Caki2 (cell line): ENCODE measurements around the gene COL7A1. TPM values are rescaled to one million over a fixed set of nuclear protein-coding genes. Genes with fewer than 3 reads are reported as not detected.

Source experiments
- DNase-seq: peaks from one replicate; pipeline ENCODE4 v3.0.0-alpha.2; 2015; ENCODE audit warnings: low read depth
- in situ Hi-C: cut with HindIII; loops from 2 replicates; pipeline ENCODE4 v1.10.0; 2016; ENCODE audit warnings: low sequenced_read_pairs, low pct_unique_long_range_greater_than_20kb, mixed read lengths
- total RNA-seq: library from RNA; depleted of rRNA; stranded (reverse); fragments of >200 nt; shearing (Covaris generic); gene quantifications from 2 replicates; pipeline ENCODE4 v1.2.3, GENCODE V29; 2014; ENCODE audit warnings: low replicate concordance

Gene COL7A1
- total RNA-seq, 1 experiment from 2014 or later, result 84.9 TPM

GRCh38 chr3:48569400-48569799 is 25.7 kb downstream of the COL7A1 start:
- in situ Hi-C loops, result no loop called here
- no peak for DNase-seq

DNA sequence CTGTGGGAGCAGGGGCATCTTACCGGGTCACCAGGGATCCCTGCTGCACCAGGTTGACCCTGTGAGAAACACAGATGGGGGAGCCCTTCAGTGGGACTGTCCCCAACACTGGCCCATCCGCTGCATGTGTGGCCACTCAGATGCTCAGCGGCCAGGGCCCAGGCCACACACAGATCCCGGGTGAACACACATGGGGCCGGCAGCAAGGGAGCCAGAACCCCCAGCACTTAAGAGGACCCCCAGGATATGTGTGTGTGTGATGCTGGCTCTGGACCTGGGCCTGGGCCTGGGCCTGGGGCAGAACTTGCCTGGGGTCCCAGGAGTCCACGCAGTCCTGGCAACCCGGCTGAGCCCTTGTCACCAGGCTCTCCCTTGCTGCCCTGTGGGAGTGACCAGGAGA is 26.7 kb downstream of the COL7A1 start:
- in situ Hi-C loops, result no loop called here

DNA sequence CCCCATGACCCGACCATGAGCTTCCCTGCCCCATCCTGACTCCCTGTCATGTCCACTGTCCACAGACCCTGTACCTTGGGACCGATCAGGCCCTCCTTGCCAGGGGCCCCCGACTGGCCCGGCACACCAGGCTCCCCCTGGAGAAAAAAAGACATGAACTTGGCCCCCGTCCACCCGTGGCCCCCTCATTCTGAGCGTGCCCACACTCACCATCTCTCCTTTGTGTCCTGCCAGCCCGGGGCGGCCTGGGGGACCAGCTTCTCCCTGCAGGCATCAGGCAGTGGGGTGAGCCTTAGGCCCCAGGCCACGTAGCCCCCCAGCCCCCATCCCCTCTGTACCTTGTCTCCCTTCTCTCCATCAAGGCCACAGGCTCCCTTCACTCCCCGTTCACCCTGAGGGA is 27.6 kb downstream of the COL7A1 start:
- DNase-seq, result no peak
- in situ Hi-C loops, result no loop called here

More for the DNA sequence above, 26.7 kb downstream of the COL7A1 start:
- DNase-seq, result no peak

- no peak for DNase-seq
- in situ Hi-C loops, result no loop called here
Measured at GRCh38 chr3:48567090-48567489, 28.0 kb downstream of the COL7A1 start.

DNA sequence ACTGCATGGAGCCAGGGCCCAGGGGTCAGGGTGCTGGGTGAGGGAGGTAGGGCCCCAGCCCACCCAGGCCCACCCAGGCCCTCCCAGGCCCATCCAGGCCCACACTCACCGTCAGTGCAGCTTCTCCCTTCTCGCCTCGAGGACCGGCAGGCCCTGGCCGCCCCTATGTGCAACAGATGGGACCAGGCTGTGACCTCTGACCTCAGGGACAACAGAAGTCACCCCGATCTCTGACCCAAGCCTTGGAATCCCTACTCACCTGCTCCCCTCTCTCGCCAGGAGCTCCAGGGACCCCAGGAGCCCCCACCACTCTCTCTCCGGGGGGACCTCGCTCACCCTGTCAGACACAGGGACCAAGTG is 28.7 kb downstream of the COL7A1 start:
- DNase-seq, result no peak
- in situ Hi-C loops, result no loop called here

DNA sequence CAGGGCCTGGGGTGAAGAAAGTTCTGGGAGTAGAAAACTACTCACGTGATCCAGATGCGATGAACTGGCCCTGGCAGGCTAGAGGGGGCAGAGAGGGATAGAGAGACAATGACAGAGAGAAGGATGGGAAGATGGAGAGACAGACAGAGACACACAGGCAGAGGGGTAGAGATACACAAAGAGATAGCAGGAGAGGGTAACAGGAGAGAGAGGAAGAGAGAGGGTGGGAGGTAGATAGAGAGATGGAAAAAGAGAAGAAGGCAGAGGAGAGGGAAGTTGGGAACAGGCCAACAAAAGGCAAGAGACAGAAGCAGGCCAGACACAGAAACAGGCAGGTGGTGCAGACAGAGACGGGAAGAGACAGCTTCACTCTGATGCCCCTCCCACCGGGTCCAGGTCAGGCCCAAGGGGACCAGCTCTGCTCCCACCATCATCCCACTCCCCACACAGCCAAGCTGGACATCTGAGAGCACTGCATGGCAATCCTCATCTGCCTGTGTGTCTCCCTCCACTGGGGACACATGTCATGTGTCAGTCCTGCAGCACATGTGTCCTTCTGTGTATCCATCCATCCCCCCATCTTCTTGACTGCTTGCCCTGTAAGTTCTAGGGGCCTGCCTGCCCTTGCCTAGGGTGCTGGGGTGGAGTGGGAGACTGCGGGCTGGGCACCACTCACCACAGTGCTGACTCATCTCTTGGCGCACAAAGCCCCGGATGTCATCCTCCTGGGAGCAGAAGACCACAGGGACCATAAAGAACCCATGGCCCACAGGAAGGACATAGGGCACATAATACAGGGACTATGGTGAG is 29.3 kb downstream of the COL7A1 start:
- no peak for DNase-seq
- in situ Hi-C loops, result no loop called here

- in situ Hi-C loops, result no loop called here
- DNase-seq, result no peak
Measured at GRCh38 chr3:48565186-48565585, 29.9 kb downstream of the COL7A1 start.

DNA sequence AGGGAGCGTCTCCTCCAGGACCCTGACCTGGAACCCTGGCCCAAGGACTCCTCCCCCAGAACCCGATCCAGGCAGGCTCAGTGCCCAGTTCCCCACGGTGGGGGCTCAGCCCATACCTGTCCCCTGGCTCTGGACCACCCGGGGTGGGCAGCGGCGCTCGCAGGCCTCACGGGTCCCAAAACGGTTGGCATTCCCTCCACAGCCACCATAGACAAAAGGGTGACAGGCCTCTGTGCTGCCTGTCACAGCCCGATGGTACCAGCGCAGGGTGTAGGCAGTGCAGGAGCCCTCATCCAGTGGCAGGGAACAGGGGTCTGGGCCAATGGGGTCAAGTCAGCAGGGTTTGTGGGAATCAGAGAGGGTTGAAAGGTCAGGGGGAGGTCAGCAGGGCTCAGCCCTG is 30.5 kb downstream of the COL7A1 start:
- DNase-seq, result no peak
- in situ Hi-C loops, result no loop called here

DNA sequence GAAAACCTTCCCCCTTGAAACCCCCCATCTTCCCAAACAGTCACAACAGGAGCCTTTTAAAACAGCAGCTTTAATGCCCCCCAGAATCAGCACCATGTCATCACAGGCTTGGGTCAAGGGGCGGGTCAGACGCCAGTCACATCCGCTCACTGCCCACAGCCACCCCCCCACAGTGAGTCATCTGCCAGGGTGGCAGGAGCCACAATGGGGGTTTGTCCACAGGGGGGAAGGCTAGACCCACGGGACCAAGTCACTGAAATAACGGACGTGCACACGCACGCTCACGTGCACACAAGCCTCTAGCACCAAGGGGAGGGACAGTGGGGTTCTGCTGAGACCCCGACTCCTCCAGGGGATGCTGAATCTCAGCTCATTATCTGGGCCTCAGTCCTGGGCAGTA is 31.1 kb downstream of the COL7A1 start:
- DNase-seq, result peak; percentile 66
- in situ Hi-C loops, result no loop called here

DNA sequence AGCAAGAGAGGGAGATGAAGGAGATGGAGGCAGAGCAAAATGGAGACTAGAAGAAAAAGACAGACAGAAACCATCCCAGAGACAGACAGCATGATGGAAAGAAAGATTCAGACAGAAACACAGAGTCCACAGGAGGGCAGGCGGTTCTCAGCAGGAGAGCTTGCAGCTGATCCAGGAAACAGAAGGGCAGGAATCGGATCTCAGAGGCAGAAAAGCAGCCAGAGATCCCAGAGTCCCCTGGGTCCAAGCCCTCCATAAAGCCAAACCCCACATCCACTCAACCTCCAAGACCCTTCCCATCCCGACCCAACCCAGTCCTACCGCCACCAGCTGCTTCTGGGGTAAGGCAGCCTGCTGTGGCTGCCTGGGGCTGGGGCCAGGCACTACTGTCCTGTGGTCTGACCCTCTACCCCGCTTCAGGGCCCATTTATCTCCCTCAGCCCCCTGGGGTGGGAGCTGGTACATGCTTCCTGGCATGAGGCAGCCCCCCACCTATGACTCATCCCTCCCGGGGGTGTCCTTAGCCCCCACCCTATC is 31.7 kb downstream of the COL7A1 start, which contains the start of gene UCN2:
Gene UCN2, minus strand, starts transcription at position 400 of the 537 bp plus-strand sequence. CDS start 657 bp downstream, outside the sequence.
- no peak for DNase-seq
- in situ Hi-C loops, result no loop called here

DNA sequence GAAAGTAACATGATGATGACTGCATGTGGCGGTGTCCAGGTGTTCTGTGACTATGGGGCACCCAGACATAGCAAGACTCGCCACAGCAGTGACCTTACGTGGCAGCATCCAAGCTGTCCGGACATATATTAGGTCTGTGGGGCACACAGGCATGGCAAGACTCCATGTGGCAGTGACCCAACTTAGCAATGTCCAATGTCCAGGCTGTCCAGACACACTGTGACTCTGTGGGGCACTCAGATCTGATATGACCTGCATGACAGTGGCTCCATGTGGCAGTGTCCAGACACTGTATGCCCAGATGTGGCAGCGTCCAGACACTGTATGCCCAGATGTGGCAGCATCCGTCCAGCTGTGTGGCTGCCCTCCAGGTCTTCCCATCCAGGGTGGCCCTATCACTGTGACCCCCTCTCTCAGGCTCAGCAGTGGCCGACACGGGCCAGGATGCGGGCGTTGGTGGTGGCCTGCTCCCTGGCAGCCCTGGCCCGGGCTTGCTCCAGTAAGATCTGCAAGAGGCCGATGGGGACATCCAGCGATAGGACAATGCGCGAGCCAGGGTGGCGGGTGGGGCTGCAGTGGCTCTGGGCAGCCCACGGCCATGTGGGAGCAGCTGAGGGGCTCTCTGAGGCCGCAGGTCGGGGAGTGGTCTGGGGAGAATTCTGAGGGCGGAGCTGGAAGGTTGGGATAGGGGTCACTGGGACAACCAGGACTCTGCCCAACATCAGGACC is 32.6 kb downstream of the COL7A1 start:
- in situ Hi-C loops, result no loop called here
- DNase-seq, result no peak

DNA sequence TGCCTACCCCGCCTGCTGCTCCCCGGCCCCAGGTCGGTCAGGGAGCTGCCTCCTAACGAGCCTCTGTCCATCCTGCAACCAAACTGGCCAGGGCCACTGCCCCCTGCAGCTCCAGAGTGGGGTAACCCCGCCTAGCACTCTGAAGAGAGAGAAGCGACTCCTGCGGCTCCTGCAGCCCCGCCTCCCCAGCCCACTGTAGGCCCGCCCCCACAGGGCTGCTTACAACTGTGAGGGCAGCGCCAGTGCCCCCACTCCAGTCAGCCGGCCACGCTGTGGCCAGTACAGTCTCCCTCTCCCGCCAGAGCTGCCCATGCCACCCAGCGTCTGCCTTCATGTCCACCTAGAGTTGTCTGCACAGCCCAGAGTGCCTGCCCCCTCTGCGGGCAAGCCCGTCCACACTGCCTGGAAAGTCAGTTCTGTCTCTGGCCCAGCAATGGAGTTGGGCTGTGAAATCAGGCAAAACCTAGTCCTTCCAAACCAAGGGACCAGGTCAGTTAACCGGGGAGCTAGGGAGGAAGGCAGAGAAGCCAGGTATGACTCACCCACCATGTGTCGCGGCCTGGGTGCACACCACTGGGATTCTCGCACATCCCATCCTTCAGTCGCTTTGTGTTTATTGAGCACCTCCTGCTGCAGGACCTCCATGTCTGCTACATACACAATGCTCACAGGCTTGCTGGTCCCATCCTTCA is 33.9 kb downstream of the COL7A1 start:
- in situ Hi-C loops, result no loop called here
- peak; percentile 69 for DNase-seq

- in situ Hi-C loops, result no loop called here
- no peak for DNase-seq
Measured at GRCh38 chr3:48560648-48561018, 34.5 kb downstream of the COL7A1 start.

DNA sequence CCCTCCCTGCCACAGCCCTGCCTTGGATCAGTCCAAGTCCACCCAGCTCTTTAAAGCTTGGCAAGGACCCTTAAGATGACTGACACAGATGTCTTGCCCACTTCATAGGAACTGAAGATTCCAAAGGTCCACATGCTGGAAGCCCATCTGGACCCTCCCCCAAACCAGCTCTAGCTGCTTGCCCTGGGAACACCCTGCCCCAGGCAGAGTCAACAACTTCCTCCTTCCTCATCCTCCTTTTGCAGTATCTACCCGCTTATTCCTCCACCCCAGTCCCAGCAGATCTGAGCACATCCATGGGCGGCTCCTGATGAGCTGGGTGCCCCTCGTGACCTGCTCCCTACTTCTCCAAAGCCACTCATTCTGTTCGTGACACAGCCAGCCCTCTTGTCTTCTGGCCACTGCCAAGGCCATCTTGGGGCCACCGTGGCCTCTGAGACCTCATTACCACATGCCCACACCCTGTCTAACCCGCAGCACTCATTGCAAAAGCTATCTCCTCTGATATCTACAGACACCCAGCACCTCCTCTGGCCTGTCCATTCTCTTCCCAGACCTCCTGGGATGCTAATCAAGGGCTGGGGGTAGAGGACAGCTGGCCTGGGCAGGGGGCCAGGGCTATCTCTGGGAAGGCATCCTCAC is 36.5 kb downstream of the COL7A1 start:
- in situ Hi-C loops, result no loop called here

DNA sequence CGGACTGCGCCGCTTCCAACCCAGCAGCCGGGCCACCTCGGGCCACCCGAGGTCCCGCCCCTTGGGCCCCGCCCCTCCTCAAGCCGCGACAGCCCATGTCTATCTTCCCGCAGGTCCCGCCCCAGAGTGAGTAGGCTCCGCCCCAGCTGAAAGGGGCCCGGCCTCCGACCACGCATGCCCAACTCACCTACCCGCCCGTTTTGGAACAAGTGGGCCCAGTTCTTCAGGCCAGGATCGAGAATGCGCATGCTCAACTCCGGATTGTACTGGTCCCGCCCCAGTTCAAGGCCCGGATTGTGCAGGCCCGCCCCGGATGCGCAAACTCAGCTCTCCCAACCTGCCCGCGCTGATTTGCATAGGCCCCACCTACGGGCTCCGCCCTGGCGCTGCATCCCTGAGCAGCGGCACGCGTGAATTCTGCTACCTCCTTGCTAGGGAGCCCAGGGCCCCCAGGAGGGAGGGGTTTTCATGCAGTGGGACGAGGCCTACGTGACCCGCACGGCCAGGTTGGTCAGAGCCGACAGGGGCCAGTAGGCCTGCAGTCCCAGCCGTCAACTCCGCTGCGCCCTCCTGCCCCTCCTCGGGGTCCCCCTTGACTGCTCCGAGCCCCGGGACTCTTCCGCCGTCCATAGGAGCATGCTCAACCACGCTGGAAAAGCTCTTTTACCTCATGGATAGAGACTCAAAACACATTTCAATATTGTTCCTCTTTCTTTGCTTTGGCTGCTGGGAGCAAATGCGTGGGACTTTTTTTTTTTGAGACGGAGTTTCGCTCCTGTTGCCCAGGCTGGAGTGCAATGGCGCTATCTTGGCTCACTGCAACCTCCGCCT is 38.1 kb downstream of the COL7A1 start, which contains the start of gene PFKFB4:
Gene PFKFB4, minus strand, starts transcription at position 8 of the 831 bp plus-strand sequence. CDS start 26 bp downstream, outside the sequence.
- peak; percentile 98 for DNase-seq
- in situ Hi-C loops, result no loop called here

More for the DNA sequence above, 36.5 kb downstream of the COL7A1 start:
- no peak for DNase-seq

DNA sequence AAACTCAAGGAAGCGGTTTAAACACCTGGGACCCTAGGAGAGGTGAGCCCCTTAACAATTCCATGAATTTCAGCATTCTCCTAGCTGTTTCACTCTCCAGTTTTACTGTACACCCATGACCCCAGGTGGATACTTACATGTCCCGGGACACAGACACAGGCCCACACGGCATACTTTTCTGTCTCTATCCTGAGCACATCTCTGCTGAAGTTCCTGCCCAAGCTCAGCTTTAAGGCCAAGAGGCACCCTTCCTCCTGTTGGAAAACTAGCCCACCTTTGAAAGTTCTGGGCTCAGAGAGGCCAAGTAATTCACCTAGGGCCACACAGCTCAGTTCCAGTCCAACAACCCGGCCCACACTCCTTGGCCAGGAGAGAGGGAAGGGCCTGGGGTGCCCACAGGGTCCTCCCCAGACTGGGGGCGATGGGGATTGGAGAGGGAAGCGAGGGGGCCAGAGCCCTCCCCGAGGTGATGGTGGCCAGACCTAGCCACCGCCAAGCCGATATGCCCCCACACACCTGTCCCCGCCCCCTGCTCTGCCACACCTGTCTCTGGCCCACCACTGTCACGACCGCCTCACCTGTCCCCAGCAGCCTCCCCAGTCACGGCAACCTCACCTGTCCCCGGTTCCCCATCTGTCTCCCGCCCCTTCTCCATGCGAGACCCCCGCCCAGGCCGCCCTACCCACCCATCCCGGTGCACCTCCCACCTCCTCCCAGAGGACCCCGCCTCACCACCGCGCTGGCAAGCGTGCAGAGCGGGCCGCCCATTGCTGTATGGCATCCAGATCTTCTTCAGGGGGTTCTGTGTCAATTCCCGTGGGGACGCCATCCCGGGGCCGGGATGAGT is 39.0 kb downstream of the COL7A1 start:
- no peak for DNase-seq
- in situ Hi-C loops, result no loop called here
